Stimulated activated CD4-positive, alpha-beta T cell treated with anti-CD3 and anti-CD28 coated beads, TNF-alpha, amount 100 ng/mL, for 48 hours (primary cell): ENCODE data around the gene ABCC4.

Experiments
- DNase-seq, 3 donors: peaks; one replicate each; pipeline ENCODE4 v3.0.0-alpha.2; 2020; ENCODE audit warnings: low read depth in 3 of 3

Gene ABCC4

DNA sequence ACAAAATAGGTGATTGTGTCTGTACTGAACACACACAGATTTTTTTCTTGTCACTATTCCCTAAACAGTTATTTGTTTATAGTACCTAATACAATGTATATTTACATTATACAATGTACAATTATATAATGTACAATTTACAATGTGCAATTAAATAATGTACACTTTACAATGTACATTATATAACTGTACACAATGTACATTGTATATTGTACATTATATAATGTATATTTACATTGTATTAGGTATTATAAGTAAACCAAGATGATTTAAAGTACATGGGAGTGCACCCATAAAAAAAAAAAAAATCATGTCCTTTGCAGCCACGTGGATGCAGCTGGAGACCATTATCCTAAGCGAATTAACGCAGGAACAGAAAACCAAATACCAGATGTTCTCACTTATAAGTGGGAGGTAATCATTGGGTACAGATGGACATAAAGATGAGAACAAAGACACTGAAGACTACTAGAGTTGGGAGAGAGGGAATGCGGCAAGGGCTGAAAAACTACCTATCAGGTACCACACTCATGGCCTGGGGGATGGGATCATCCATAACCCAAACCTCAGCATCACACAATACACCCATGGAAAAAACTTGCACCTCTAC lies 68.1 kb downstream of the ABCC4 start:
- DNase-seq = no peak

DNA sequence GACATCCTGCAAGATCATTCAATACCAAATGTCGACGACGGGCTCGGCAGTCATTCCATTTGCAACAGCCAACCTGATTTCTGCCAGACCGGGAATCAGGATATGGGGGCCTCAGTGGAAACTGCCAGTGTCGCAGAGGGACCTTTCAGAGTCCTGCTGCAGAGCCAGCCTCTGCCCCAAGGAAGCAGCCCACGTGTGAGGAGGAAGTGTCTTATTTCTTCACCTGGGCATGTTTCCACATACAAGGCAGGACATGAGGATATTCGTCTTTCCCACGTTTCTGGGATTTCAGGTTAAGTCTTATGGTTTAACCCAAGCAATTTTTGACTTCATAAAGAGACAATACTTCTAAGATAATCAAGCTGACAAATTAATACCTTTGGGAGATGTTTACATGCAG lies 69.9 kb downstream of the ABCC4 start:
- no peak for DNase-seq

DNA sequence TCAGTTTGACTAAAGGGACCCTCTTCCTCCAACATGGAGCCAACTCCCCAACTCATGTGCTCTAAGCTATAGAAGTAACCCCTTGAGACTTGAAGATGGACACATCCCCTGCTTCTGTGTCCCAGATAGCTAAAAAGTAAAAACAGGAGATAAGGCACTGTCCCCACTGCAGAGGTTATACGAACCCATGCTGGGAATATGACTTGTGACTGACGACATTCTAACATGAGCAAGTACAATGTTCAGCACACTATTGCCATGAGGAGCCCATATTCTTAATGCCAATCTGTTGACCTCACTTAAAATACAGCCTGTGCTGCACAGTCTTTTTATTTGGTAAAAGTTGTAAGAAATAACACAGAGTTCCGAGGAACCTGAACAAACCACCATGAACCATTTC lies 71.4 kb downstream of the ABCC4 start:
- no peak for DNase-seq

DNA sequence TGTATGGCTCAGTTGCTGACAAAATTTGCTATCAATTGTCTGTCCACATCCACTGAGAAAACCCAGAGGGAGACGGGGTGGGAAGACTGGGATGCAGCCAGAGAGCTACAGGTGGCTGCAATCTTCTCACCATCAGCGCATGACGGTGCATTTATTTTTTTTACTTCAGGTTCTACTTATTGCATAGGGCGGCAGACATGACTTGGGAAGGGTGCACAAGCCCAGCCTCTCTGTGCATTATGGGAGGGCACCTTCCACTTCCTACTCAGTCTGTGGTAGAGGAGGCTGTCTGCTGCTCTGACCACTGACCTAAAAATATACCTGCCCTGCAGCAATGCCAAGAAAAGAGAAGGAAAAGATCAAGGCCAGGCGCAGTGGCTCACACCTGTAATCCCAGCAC lies 73.1 kb downstream of the ABCC4 start:
- DNase-seq = no peak

DNA sequence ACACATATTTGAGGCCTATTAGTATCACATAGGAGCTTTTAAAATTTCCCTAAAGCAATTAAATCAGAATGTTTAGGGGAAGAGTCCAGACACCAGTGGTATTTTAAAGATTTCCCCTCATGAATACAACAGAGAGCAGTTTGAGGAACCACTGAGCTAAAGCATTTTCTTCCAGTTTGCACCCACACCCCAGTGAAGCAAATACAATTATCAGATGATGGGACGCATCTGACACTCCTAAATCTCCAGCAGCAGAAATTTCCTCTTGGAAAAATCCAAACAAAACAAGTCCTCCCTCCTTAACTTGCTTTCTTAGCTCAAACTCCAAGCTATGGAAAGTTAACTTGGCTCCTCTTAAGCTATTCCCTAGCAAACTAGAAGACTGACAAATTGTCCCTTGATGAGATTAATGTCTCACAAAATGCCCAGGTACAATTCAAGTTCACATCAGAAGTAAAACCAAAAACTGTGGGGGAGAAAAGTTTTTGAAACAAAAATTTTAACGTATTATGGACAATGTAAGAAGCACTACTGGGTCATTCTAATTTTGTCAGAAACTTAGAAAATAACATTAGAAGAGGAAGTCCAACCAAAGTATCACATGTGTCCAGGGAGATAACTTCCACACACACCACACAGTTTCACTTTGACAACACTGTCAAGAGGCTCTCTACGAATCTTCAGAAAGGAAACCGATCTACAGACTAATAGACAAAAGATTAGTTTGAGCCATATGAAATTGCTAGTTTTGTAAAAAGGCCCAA lies 74.1 kb downstream of the ABCC4 start:
- DNase-seq = no peak

DNA sequence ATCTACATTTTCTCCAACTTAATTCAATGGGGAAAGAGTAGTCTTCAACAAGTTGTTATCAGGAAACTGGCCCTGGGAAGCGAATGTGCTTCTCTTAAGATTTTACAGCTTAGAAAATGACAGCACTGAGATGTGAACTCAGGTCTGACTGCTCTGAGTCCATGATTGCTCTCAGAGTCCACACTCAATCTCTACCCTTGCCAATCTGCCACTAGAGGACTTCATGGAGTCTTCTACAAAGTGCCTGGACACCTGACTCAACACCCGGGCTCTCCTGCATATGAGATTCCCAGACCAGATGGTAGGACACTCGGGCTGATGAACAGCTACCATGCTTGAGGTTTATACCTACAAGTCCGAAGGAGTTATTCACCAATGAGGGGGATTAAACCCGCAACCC lies 74.8 kb downstream of the ABCC4 start:
- DNase-seq = no peak

DNA sequence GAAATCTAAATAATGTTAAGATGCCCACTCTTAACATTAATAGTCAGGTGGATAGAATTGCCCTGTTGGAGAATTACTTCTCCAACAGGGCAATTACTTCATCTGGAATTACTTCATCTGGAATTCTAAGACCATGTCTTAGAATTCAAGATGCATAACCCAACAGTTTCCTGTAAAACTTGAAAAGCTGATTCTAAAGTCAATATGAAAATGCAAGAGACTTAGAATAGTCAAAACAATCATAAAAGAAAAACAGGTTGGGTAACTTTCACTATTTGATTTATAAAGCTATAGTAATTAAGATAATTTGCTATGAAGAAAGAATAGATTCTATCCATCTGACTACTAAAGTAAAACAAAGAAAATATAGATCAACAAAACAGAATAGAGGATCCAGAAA lies 75.2 kb downstream of the ABCC4 start:
- DNase-seq = no peak

DNA sequence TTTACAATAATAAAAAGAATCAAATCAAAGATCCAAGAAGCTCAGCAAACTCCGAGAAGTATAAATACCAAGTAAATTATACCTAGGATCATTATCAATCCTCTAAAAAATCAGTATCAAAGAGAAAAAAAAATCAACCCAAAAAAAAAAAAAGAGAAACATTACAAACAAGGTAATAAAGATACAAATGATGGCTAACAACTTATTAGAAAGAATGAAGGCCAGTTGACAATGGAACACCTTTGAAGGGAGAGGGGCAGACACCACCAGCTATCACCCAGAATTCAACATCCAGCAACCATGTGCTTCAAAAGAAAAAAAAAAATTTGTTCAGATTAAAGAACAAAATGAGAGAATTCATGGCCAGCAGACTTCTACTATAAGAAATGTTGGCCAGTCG lies 77.2 kb downstream of the ABCC4 start:
- no peak for DNase-seq

DNA sequence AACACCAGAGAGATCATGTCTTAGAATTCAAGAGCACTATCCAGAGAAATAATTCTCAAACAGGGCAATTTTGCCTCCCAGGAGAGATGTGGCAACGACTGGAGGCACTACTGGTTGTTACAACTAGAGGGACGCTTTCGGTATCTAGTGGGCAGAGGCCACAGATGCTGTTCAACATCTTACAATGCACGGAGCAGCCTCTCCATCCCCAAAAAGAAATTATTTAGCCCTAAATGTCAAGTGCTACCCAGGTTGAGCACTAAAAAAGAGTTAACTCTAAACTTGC lies 78.6 kb downstream of the ABCC4 start:
- no peak for DNase-seq

DNA sequence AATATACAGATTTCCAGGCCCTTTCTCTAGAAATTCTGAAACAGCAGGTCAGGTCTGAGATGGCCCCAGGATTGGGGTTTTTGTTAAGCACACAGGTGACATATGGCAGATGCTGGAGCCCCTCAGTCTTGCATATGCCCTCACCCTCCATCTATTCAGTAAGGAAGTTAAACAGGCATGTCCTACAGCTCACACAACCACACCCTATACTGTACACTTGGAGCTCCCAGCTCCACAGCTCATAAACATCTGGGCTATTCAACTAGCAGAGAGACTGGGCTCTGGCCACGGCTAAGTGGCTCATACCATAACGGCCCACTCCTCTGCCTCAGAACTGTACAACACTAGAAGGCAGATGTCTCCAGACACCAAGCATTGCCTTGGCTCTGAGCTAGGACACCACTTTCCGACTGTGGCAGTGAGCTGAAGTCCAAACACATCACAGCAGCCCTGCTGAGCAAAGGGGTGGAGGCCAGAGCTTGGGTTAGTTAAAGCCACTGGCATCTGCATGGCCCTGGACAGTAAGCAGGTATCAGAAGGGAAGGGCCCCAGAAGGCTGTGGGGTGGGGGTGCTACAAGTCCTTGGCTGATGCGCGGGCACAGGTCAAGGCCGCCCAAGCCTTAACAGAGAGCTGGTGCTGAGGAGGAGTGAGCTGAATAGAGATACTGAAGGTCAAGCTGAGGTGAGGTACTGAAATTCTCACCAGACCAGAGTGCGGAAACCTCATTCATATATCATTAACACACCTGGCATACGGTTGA lies 79.1 kb downstream of the ABCC4 start:
- no peak for DNase-seq

DNA sequence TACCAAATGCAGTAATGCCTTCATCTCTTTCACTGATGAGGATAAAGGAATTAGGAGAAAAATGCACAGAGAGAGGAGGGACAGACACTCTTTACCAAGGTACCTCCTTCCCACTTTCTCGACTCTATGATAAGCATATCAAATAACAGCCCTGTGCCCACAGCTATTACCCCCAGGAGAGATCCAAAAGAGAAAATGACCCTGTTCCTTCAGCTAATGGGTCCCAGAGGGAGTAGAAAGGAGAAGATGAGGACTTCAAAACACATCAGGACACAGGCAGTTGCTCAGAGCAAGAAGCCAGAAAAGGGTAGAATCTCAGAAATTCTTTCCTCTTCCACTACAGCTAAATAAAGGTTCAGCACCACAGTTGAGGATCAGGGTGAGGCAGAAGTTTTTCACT lies 80.6 kb downstream of the ABCC4 start:
- DNase-seq = no peak

DNA sequence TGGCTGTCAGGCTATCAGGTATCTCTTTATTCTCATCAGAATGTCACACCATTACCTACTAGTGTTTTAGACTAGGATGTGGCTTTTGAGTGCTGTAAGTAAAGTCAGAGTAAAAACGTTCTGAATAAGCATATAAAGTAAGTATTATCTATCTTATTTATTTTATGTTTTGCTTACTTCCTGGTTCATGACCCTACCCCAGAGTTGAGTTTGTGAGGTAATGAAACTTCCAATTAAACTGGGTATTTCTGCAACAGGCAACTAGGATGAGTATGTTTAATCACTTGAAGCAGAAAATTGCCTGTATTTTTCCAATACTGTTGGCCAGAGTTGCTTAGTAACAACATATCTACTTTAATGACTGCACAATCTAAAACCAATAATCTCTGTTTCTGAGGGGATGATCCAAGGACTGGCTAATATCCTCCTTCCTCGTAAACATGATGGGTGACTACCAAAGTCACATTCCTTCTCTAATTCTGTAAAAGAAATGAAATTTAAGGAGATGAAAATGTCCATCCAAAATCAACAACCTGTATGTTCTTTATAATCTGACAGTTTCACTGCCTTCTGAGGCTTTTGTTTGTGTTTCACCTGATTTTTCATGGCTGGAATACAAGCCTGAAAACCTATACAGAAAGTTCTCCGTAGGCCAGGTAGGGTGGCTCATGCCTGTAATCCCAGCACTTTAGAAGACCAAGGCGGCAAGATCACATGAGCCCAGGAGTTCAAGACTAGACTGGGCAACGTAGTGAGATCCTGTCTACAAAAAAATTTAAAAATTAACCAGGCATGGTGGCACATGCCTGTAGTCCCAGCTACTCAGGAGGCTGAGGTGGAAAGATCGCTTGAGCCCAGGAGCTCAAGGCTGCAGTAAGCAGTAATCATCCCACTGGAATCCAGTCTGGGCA lies 83.1 kb downstream of the ABCC4 start:
- no peak for DNase-seq

DNA sequence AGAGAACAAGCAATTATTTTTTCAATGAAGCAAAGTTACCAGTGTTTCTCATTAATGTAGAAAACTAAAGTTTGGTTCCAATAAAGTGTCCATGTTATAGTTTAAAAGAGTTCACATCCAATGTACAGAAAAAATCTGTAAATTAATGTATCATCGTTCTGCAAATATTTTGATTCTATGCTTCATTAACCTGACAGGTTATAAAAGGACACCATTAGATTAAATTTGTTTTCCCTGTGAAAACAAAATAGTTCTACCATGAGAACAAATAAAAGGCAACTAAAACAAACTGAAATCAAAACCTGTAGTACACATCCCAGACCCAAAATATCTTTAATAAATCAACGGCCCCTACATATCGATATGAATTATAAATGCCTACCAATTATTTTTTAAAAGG lies 85.1 kb downstream of the ABCC4 start:
- no peak for DNase-seq

DNA sequence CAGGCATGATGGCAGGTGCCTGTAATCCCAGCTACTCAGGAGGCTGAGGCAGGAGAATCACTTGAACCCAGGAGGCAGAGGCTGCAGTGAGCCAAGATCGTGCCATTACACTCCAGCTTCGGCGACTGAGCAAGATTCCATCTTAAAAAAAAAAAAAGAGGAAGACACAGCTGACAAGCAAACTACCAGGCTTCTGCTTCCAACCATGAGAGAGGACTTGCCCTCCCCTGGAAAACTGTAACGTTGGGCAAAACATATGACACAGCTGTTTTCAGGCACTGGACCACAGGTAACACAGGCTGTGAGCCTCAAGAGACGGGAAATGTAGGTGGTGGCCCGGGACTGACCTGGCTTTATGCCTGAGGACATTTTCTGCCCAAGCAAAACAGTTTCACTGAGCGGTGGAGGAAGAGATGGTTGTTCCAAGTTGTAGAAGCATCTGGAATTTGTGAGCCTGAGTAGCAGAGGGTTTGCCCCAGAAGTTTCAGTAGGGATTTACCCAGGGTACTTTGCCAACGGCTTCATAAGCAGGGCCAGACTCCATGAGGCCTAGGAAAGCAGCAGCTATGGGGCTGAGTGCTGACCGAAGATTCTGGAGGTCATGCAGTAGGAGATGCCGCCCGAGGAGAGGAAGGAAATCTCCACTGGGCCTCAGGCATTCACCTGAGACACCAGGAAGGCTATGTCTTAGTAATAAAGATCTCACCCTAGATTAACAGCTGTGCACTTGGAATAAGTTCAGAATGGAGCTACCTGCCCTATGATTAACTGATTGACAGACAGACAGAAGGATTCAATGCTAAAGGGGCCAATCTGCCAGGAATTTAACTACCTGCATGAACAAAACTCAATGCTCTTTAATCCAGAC lies 88.0 kb downstream of the ABCC4 start:
- DNase-seq = no peak

DNA sequence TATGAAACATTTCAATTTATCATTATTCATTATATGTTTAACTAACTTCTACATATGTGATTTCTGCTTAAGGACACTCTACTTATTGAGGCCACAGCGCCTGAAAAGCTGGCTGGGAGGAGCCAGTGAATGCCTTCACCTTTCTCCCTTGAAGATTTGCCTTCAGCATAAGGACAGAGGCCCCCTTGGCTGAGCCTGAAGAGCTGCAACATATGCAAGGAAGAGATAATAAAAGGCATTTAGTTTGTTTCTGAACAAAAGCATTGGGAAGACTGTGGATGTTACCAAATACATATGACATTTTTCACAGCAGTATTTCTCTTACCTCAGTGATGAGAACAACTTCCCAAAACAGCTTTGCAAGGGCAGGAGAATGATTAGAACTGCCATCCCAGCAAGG lies 92.1 kb downstream of the ABCC4 start:
- no peak for DNase-seq

DNA sequence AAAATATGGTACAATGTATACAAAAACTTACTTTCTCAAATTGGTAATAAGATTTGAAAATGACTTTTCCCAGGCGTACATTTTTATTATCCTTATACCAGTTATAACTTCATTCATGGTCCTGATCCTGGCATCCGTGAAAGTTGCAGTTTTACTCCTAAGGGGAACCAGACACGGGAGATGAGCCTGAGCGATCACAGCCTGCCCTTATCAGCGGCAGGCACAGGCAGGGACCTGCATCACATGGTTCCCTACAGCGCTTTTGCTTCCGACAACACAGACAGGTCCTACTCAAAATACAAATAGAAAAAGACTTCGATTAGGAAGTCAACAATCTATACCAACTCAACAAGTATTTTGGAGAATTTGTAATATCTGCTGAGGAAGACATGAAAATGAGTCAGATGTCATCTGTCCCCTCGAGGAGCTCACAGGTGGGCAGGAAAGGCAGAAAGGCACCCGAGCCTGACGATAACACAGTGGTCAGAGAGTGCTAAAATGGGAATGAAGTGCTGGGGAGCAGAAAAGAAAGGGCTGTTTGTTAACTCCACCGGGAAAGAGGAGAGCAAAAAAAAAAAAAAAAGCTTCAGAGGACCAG lies 93.4 kb downstream of the ABCC4 start:
- no peak for DNase-seq

DNA sequence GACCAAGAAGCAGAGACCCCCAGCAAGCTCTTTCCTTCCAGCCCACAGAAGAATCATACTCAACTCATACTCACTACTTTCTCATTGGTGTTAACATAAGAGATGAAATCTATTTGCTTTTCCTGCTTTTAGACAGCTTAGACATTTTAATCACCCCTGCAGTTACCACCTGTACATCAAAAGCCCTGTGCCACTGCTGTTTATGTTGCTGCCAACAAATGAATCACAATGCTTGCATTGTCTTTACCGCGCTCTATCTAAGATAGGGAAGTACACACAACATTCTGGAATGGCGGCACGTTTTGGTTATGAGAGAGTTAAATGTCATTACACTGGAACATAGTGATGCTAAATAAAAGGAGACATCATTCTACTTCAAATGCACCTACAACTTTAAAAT lies 95.1 kb downstream of the ABCC4 start:
- DNase-seq = no peak

DNA sequence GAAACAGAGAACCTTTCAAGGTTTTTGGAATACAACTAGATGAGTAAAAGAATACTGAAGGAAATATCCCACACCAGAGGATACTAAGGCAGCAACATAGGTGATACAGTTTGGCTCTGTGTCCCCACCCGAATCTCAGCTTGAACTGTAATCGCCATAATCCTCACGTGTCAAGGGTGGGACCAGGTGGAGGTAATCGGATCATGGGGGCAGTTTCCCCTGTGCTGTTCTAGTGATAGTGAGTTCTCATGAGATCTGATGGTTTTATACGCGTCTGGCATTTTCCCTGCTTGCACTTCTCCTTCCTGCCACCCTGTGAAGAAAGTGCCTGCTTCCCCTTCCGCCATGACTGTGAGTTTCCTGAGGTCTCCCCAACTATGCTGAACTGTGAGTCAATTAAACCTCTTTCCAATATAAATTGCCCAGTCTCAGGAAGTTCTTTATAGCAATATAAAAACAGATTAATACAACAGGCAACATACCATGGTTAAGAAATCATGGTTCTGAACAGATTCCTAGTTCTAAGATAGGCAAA lies 97.0 kb downstream of the ABCC4 start:
- DNase-seq = no peak

DNA sequence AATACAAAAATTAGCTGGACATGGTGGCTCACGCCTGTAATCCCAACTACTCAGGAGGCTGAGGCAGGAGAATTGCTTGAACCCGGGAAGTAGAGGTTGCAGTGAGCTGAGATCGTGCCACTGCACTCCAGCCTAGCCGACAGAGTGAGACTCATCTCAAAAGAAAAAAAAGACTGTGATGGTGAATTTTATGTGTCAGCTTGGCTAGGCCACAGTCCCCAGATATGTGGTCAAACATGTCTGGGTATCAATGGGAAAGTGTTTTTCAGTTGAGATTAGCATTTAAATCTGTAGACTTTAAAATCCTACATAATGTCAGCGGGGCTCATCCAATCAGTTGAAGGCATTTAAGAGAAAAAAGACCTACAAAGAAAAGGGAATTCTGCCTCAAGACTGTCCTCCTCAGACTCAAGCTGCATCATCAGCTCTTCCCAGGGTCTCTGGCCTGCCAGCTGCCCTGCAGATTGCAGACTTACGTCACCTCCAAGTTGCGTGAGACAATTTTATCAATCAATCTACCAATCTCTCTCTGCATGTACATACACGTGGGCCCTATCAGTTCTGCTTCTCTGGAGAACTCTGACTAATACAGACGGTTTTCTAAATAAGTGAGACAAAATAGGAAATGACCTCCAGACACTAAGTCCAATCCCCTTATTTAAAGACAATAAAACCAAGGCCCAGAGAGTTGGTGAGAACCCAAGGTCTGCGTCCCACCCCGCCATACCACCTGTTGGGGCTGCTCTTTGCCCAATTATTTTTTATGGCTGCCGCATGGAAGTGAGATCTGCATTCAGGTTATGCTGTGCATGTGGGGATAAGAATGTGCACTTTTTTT lies 99.2 kb downstream of the ABCC4 start:
- no peak for DNase-seq
